Panc1 (cell line): ENCODE measurements around the gene SEZ6L.

ENCODE experiments used
- POLR2AphosphoS5 ChIP-seq: IDR thresholded peaks from 2 replicates; pipeline ENCODE4 v1.6.1; 2012; ENCODE audit warnings: mild to moderate bottlenecking, low read depth, low read length, moderate library complexity
- SIN3A ChIP-seq: IDR thresholded peaks from 2 replicates; pipeline ENCODE4 v1.6.1; 2012; ENCODE audit warnings: low read depth, mild to moderate bottlenecking, low read length, moderate library complexity, borderline replicate concordance; ENCODE audit not compliant: insufficient read depth
- TCF7L2 ChIP-seq: IDR thresholded peaks from 2 replicates; pipeline ENCODE4 v1.6.1; 2011; ENCODE audit warnings: mild to moderate bottlenecking, low read depth, low read length, inconsistent platforms
- TF ChIP-seq, protein P1 (sequence below): fragments of 450-650 bp; IDR thresholded peaks from 2 replicates; pipeline ENCODE4 v1.5.1; 2017; ENCODE audit warnings: mild to moderate bottlenecking

- TF ChIP-seq, protein P1, sequence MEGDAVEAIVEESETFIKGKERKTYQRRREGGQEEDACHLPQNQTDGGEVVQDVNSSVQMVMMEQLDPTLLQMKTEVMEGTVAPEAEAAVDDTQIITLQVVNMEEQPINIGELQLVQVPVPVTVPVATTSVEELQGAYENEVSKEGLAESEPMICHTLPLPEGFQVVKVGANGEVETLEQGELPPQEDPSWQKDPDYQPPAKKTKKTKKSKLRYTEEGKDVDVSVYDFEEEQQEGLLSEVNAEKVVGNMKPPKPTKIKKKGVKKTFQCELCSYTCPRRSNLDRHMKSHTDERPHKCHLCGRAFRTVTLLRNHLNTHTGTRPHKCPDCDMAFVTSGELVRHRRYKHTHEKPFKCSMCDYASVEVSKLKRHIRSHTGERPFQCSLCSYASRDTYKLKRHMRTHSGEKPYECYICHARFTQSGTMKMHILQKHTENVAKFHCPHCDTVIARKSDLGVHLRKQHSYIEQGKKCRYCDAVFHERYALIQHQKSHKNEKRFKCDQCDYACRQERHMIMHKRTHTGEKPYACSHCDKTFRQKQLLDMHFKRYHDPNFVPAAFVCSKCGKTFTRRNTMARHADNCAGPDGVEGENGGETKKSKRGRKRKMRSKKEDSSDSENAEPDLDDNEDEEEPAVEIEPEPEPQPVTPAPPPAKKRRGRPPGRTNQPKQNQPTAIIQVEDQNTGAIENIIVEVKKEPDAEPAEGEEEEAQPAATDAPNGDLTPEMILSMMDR: no peak
- TF ChIP-seq POLR2AphosphoS5 (no peak), TCF7L2 (no peak), SIN3A (no peak)
These were observed 188.0 kb downstream of the SEZ6L start for GRCh38 chr22:26357281-26357680.
